Activated T-helper 17 cell treated with anti-CD3 and anti-CD28 coated beads, Interleukin-2, amount 50 U/mL, for 72 hours (primary cell): Measurements from ENCODE around the gene MOCS1. TPM values are rescaled to one million over a fixed set of nuclear protein-coding genes. Genes with fewer than 3 reads are reported as not detected.

ENCODE experiments used
- ATAC-seq: fragments of 150-1000 bp; cut with Tn5 transposase; replicated peaks from 2 replicates; pipeline ENCODE4 v1.10.0; 2021; ENCODE audit warnings: mild to moderate bottlenecking, moderate library complexity
- H3K27ac Mint-ChIP-seq: one replicate; pipeline ENCODE4 v1.8.0; 2022; ENCODE audit warnings: mixed read lengths
- H3K27me3 Mint-ChIP-seq: one replicate; pipeline ENCODE4 v1.8.0; 2022; ENCODE audit warnings: mixed read lengths
- H3K36me3 Mint-ChIP-seq: one replicate; pipeline ENCODE4 v1.8.0; 2022; ENCODE audit warnings: low read depth, mild to moderate bottlenecking, mixed read lengths
- H3K4me1 Mint-ChIP-seq: one replicate; pipeline ENCODE4 v1.8.0; 2022; ENCODE audit warnings: mixed read lengths
- H3K4me3 Mint-ChIP-seq: one replicate; pipeline ENCODE4 v1.8.0; 2022; ENCODE audit warnings: mild to moderate bottlenecking, mixed read lengths
- H3K9me3 Mint-ChIP-seq: one replicate; pipeline ENCODE4 v1.8.0; 2022; ENCODE audit warnings: mixed read lengths
- total RNA-seq, 2 donors: library from RNA; stranded (reverse); gene quantifications; one replicate each; pipeline ENCODE4 v1.2.3, GENCODE V29; 2022

The MOCS1 gene
- total RNA-seq, 2 donors from 2014 or later = 0.65 to 1.1 TPM

DNA sequence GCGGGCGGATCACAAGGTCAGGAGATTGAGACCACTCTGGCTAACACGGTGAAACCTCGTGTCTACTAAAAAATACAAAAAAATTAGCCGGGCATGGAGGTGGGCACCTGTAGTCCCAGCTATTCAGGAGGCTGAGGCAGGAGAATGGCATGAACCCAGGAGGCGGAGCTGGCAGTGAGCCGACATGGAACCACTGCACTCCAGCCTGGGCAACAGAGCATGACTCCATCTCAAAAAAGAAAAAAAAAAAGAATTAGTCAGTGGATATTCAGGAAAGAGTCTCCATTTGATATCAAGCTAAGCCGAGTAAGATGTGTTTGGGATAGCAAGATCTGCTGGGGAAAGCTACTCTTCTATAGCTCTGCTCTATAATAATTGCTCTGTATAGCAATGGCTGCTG lies 41.0 kb downstream of the MOCS1 start:
- Mint-ChIP-seq H3K9me3 (no peaks in the 10 kb centered on the region), H3K27ac (no peak overlapping the region)
- ATAC-seq = no peak

DNA sequence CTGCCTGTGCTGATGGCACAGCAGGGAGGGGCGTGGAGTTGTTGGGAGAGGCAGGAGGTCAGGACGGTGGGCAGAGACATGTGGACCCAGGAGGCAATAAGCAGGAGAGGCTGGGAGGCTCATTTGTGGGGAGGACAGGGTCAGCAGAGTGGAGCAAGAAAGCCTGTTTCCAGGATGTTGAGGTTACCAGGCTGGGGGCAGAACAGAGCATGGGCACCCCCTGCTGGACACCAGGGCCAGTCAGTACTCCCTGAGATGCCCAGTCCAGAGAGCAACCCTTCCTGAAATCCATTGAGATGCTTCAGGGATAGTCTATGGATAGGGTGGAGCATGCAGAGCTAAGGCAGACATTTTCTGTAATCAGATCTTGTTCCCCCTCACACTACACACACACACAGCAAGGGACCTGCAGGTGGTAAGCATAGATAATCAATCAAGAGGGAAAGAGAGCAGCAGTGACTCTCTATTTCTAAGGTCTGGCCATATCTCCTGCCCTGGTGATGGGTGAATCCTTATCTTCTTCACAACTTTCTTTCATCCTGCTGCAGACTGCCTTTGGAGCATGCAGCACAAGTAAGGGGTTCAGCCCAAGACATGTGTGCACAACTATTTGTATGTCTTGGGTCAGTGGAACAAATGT lies 41.7 kb downstream of the MOCS1 start:
- H3K4me3 Mint-ChIP-seq = no peak overlapping the region
- no peak overlapping the region for H3K27ac Mint-ChIP-seq
- peak; percentile 26 for ATAC-seq
- no peaks in the 10 kb centered on the region for H3K9me3 Mint-ChIP-seq
- H3K4me1 Mint-ChIP-seq = no peaks in the 10 kb centered on the region
- no peaks in the 10 kb centered on the region for H3K36me3 Mint-ChIP-seq
- peaks cover 10% of the 10 kb centered on the region for H3K27me3 Mint-ChIP-seq

More for the DNA sequence above, 41.0 kb downstream of the MOCS1 start:
- Mint-ChIP-seq H3K4me3 (no peak overlapping the region), H3K36me3 (no peaks in the 10 kb centered on the region), H3K27me3 (peaks cover 10% of the 10 kb centered on the region), H3K4me1 (no peaks in the 10 kb centered on the region)

DNA sequence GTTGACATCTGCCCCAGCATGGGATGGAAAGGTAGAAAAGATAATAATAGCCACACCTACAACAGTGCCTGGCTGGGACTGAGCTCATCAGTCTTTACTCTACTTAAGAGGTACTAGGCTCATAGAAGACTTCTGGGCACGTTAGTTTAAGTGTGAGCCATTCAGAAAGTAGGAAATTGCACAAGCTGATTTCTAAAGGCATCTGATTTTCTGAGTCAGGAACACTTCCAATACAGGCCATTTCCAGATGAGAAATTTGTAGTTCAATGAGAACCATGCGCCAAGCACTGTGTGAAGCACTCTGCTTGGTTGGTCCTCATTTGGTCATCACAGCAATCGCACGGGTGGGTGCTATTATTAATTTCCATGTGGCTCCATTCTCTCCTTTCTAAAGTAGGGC lies 42.3 kb downstream of the MOCS1 start:
- Mint-ChIP-seq H3K36me3 (no peaks in the 10 kb centered on the region), H3K9me3 (no peaks in the 10 kb centered on the region), H3K27me3 (peaks cover 9% of the 10 kb centered on the region), H3K4me3 (no peak overlapping the region), H3K4me1 (no peaks in the 10 kb centered on the region), H3K27ac (no peak overlapping the region)
- no peak for ATAC-seq

DNA sequence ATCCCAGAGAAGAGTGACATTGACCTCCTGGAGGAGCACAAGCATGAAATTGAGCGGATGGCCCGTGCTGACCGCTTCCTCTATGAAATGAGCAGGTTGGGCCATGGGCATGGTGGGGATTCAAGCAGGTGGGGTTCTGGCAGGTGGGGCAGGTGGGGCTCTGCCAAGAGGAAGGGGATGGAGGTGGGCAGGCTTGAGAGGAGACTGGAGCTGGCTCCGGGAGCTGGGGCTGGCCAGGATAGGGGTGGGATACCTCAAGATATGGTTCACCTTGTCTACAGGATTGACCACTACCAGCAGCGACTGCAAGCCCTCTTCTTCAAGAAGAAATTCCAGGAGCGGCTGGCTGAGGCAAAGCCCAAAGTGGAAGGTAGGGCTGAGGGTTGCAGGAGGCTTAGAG lies 42.9 kb downstream of the MOCS1 start:
- no peak for ATAC-seq
- Mint-ChIP-seq H3K27me3 (peaks cover 12% of the 10 kb centered on the region), H3K27ac (no peak overlapping the region), H3K36me3 (no peaks in the 10 kb centered on the region), H3K4me3 (no peak overlapping the region), H3K9me3 (no peaks in the 10 kb centered on the region), H3K4me1 (no peaks in the 10 kb centered on the region)

DNA sequence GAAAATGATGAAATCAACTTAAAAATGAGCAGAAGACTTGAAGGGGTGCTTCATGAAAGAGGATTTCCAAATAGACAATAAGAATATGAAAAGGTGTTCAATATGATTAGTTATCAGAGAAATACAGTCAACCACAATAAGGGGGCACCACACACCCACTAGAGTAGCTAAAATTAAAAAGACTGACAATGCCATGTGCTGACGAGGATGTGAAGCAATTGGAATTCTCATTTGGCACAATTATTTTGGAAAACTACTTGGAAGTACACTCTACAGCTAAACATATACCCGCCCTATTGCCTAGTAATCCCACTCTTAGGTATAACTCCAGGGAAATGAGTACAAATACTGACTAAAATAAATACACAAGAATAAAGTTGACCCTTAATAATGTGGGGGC lies 45.0 kb downstream of the MOCS1 start:
- no peak overlapping the region for H3K4me3 Mint-ChIP-seq
- ATAC-seq = no peak

DNA sequence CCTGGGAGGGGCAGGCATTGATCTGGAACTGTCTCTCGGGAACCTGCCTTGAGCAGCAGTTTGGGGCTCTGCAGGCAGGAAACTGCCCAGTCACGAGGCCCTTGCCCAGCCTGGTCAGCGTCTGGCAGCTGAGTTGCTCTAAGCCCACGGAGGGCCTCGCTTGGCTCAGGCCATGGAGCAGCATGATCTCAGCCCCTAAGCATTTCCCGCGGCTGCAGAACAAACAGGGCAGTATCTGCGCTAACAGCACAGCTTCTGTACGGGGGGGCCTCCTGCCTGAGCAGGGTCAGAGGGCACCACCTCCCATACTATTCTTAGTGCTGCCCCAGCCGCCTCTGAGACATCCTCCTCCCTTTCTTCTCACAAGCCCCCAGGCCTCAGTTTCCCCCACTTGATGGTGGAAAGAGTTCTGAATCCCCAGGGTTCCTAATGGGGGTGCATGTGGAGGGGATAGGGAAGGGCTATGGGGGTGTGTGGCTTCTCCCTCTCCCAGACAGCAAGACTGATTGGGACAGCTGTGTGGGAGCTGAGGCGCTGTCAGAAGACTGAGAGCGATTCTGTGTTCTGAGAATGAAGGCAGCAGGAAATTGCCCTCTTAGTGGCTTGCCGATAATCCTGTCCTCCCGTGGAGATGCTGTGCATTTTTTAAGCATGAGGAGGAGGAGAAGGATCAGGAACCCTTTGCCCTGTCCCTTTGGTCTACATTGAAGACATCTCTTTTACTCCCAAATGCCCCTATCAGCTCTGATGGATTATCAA lies 46.4 kb downstream of the MOCS1 start:
- H3K27ac Mint-ChIP-seq = no peak overlapping the region
- H3K4me1 Mint-ChIP-seq = no peaks in the 10 kb centered on the region
- H3K9me3 Mint-ChIP-seq = no peaks in the 10 kb centered on the region
- peaks cover 13% of the 10 kb centered on the region for H3K27me3 Mint-ChIP-seq
- H3K4me3 Mint-ChIP-seq = no peak overlapping the region
- no peaks in the 10 kb centered on the region for H3K36me3 Mint-ChIP-seq
- ATAC-seq = no peak

More for the DNA sequence above, 45.0 kb downstream of the MOCS1 start:
- Mint-ChIP-seq H3K27ac (no peak overlapping the region), H3K27me3 (peaks cover 13% of the 10 kb centered on the region), H3K4me1 (no peaks in the 10 kb centered on the region), H3K36me3 (no peaks in the 10 kb centered on the region), H3K9me3 (no peaks in the 10 kb centered on the region)

DNA sequence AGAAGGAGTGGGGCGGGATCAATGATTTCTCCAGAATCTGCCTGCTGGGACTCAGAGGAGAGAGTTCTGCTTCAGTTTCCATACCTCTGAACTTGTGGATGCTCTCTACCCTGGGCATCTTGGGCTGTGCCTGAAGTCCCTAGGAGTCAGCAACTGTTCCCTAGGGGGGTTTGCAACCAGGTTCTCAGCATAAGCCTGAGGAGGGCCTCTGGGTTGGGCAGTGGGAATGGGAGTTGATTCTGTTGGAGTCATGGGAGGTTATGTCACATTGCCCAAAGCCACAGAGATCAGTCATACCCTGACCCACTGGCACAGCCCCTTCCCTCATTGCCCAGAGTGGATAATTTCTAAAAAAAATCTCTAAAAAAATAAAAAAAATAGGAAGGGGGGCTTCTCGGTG lies 47.4 kb downstream of the MOCS1 start:
- Mint-ChIP-seq H3K9me3 (no peaks in the 10 kb centered on the region), H3K27ac (no peak overlapping the region), H3K27me3 (peaks cover 14% of the 10 kb centered on the region), H3K4me3 (no peak overlapping the region), H3K4me1 (no peaks in the 10 kb centered on the region), H3K36me3 (no peaks in the 10 kb centered on the region)
- ATAC-seq = no peak

DNA sequence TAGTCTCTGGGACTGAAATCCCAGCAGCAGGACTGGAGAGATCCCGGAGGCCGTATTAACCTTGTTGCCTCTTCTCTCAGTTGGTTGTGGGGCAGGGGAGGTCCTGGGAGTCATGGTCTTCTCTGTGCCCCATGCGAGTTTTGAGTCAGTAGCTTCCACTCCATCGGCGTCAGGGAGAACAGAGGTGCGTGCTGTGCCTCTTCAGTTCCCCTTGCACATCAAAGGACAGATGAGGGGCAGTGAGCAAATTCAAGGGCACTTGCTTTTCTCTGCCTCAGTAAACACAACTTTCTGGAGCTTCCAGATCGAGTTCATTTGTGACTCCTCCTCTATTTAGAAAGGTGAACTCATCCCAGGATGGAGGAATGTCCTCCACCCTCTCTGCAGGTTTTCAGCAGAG lies 48.6 kb downstream of the MOCS1 start:
- Mint-ChIP-seq H3K4me3 (no peak overlapping the region), H3K27me3 (peaks cover 14% of the 10 kb centered on the region), H3K4me1 (no peaks in the 10 kb centered on the region), H3K36me3 (no peaks in the 10 kb centered on the region), H3K9me3 (no peaks in the 10 kb centered on the region), H3K27ac (no peak overlapping the region)
- ATAC-seq = no peak

DNA sequence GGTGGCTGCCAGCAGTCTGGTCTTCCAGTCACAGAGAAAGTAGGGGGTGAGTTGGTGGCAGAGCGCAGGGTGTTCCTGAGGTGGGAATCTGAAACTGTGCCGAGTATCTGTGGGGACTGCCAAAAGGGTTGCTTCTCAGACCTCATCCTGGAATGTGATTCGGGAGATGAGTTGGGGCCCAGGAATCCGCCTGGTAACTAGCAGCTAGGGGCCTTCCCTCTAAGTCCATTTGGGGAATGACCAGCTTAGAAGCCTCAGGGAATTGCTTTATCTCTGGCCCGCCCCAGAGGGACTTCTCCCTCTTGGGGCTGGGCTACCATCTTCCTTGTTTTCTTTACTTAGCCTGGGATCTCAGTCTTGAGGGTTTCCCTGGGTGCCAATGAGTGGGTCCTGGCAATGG lies 49.6 kb downstream of the MOCS1 start:
- no peaks in the 10 kb centered on the region for H3K4me1 Mint-ChIP-seq
- H3K36me3 Mint-ChIP-seq = no peaks in the 10 kb centered on the region
- H3K27ac Mint-ChIP-seq = no peak overlapping the region
- ATAC-seq = no peak
- H3K27me3 Mint-ChIP-seq = peaks cover 14% of the 10 kb centered on the region
- H3K4me3 Mint-ChIP-seq = no peak overlapping the region
- H3K9me3 Mint-ChIP-seq = no peaks in the 10 kb centered on the region

DNA sequence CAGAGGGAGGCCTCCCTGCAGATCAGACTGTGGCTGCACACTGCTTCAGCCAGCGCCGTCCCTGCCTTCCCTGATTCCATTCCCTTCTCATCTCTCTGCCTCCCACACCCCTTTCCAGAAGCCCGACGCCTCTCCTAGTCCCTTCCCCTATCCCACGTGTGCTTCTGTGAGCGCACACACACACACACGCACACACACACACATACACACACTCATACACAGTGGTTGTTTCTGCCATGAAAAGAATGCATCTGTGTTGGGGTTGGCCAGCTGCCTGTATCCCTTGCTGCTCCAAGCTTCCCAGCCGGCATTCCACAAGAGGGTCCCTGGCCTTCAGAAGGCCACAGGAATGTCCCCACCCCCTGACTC lies 51.7 kb downstream of the MOCS1 start:
- H3K9me3 Mint-ChIP-seq = no peaks in the 10 kb centered on the region
- peaks cover 11% of the 10 kb centered on the region for H3K27me3 Mint-ChIP-seq
- no peak overlapping the region for H3K4me3 Mint-ChIP-seq
- H3K4me1 Mint-ChIP-seq = no peaks in the 10 kb centered on the region
- H3K27ac Mint-ChIP-seq = no peak overlapping the region
- ATAC-seq = no peak
- H3K36me3 Mint-ChIP-seq = no peaks in the 10 kb centered on the region

DNA sequence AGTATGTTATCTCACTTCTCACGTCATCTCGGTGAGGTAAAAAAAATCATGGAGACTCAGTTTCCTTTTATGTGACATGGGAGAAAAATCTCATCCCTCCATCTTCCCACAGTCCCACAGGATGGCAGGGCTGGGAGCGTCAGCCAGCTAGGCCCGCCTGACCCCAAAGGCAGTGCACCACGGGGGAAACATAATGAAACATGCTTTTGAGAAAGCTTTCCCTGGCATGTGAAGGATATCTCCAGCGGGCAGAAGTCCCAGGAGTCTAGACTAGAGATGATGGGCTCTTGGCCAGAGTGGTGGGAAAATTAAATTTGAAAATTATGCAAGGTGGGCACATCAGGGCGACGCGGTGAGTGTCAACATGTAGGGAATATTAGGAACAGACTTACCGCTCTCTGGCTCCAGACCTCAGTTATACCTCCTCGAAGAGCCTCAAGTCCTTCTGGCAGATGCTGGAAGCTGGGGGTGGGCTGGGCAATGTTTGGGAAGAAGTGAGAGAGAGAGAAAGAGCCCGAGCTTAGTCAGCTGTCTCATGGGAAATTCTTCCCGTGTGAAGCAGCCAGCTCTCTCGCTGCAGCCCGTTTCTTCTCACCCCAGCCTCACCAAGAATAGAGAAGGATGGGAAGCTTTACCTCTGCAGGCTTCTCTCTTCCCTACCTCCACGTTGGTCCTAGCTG lies 52.3 kb downstream of the MOCS1 start:
- Mint-ChIP-seq H3K27me3 (peaks cover 7% of the 10 kb centered on the region), H3K9me3 (no peaks in the 10 kb centered on the region), H3K4me3 (no peak overlapping the region), H3K36me3 (no peaks in the 10 kb centered on the region), H3K4me1 (no peaks in the 10 kb centered on the region), H3K27ac (no peak overlapping the region)
- no peak for ATAC-seq

DNA sequence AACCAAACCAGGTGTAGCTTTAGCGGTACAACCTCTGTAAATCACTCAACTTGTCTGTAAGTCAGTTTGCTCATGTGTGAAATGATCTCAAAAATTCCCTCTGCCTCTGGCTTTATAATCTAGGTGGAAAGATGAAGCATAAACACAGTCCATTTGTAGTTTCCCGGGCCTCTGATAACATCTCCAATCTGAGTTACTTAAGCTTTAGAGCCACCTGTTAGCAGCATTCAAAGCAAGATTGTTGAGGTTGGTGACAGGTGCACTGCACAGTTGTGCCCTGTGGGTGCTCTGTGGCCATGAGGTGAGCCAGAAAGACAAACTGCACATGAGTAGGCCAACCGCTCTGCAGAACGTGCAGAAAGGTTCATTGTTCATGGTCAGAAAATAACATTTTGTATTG lies 53.7 kb downstream of the MOCS1 start:
- no peak for ATAC-seq
- no peak overlapping the region for H3K27ac Mint-ChIP-seq
- H3K9me3 Mint-ChIP-seq = no peaks in the 10 kb centered on the region
- H3K4me1 Mint-ChIP-seq = no peaks in the 10 kb centered on the region
- peaks cover 3% of the 10 kb centered on the region for H3K27me3 Mint-ChIP-seq
- no peak overlapping the region for H3K4me3 Mint-ChIP-seq
- no peaks in the 10 kb centered on the region for H3K36me3 Mint-ChIP-seq

DNA sequence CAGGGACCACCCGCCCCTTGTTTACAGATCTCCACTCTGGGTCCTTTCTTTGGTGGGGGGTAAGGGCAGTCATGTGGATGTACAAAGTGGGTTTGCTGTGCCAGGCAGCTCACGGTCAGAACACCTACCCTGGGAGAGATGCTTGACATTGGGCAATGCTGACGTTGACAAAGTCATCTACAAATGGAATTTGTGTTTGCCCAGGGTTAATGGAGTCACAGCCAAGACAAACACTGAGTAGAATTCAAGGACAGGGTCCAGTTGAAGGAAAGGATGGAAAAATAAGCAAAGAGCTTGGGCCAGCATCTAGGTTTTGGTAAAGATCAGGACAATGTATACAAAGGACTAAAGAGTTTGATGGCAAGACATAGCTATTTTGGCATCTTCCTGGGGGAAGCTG lies 54.7 kb downstream of the MOCS1 start:
- H3K36me3 Mint-ChIP-seq = no peaks in the 10 kb centered on the region

DNA sequence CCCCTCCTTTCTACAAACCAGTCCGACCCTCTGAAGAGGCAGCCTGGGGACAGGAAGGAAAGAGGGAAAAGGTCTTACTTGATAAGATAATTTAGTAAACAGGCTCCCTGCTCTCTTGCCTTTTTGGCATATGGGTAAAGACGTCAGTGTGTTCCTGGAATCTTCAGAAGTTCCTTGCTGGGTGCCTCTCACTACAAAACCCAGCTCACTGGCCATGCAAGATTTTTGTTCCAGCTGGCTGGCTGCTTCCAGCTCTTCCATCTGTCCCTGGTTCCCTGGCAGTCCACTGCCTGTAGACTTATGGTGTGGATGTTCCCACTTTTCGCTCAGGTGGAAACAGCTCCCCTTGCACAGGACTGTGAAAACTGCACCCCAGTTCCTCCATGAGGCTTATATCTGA lies 57.4 kb downstream of the MOCS1 start:
- Mint-ChIP-seq H3K9me3 (no peaks in the 10 kb centered on the region), H3K4me3 (no peak overlapping the region), H3K27ac (no peak overlapping the region), H3K4me1 (no peaks in the 10 kb centered on the region), H3K36me3 (no peaks in the 10 kb centered on the region), H3K27me3 (peaks cover 7% of the 10 kb centered on the region)
- no peak for ATAC-seq

More for the DNA sequence above, 54.7 kb downstream of the MOCS1 start:
- Mint-ChIP-seq H3K9me3 (no peaks in the 10 kb centered on the region), H3K27me3 (peaks cover 7% of the 10 kb centered on the region), H3K4me3 (no peak overlapping the region), H3K4me1 (no peaks in the 10 kb centered on the region), H3K27ac (no peak overlapping the region)
- ATAC-seq = no peak

DNA sequence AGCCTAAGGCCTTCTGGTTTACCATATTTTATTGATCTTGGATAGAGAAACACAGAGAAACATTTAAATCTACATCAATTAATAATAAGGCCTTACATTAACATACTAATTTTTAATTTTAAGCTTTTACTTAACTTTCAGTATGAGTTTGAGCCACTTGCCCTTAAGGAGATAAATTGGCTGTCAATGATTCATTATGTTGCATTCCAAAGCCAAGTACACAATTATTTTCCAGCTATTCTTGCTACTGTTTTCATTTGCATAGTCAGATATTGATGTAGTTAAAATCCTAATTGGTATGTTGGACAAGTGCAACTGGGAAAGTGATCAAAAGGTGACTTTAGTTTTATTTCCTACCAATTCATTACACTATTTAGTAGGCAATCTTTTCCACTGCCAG lies 58.2 kb downstream of the MOCS1 start:
- H3K9me3 Mint-ChIP-seq = no peaks in the 10 kb centered on the region
- no peaks in the 10 kb centered on the region for H3K4me1 Mint-ChIP-seq
- no peak for ATAC-seq
- no peak overlapping the region for H3K4me3 Mint-ChIP-seq
- no peaks in the 10 kb centered on the region for H3K36me3 Mint-ChIP-seq
- H3K27me3 Mint-ChIP-seq = peaks cover 9% of the 10 kb centered on the region
- no peak overlapping the region for H3K27ac Mint-ChIP-seq
